Ishikawa (cell line): ENCODE results near the gene TMPRSS2.

Source experiments
- EGR1 ChIP-seq: IDR thresholded peaks from 2 replicates; pipeline ENCODE4 v1.6.1; 2012
- EP300 ChIP-seq: IDR thresholded peaks from 2 replicates; pipeline ENCODE4 v1.6.1; 2012; ENCODE audit warnings: borderline replicate concordance
- NFIC ChIP-seq: IDR thresholded peaks from 2 replicates; pipeline ENCODE4 v1.6.1; 2012
- USF1 ChIP-seq: IDR thresholded peaks from 2 replicates; pipeline ENCODE4 v1.6.1; 2012
- ZBTB7A ChIP-seq: IDR thresholded peaks from 2 replicates; pipeline ENCODE4 v1.6.1; 2012; ENCODE audit warnings: low read depth

GRCh38 chr21:41426676-41427404, 81.1 kb downstream of the TMPRSS2 start:
- TF ChIP-seq EP300 (no peak), ZBTB7A (no peak), EGR1 (no peak), USF1 (no peak), NFIC (no peak)
